ENCODE measurements around the gene EPB42. TPM values are rescaled to one million over a fixed set of nuclear protein-coding genes. Genes with fewer than 3 reads are reported as not detected.

Gene EPB42
- 1 to 10 TPM in 1 of 5 donors, not detected in 4; 1.3 TPM for total RNA-seq
- polyA plus RNA-seq, result not detected
- long read RNA-seq, donor 1, result 0 reads
- long read RNA-seq, donor 2, result 0 reads
- long read RNA-seq, donor 3, result 0 reads
- long read RNA-seq, donor 4, result 0 reads
- long read RNA-seq, donor 5, result 0 reads
- long read RNA-seq, donor 6, partial matches to known transcripts, result 0 of 1 reads
- long read RNA-seq, donor 6, other reads (novel, unspliced or antisense), result 0 of 1 reads
- long read RNA-seq, donor 7, result 0 reads
- long read RNA-seq, donor 8, result 0 reads
- long read RNA-seq, donor 9, result 0 reads
- long read RNA-seq, donor 10, result 0 reads

- TF ChIP-seq, protein P1, sequence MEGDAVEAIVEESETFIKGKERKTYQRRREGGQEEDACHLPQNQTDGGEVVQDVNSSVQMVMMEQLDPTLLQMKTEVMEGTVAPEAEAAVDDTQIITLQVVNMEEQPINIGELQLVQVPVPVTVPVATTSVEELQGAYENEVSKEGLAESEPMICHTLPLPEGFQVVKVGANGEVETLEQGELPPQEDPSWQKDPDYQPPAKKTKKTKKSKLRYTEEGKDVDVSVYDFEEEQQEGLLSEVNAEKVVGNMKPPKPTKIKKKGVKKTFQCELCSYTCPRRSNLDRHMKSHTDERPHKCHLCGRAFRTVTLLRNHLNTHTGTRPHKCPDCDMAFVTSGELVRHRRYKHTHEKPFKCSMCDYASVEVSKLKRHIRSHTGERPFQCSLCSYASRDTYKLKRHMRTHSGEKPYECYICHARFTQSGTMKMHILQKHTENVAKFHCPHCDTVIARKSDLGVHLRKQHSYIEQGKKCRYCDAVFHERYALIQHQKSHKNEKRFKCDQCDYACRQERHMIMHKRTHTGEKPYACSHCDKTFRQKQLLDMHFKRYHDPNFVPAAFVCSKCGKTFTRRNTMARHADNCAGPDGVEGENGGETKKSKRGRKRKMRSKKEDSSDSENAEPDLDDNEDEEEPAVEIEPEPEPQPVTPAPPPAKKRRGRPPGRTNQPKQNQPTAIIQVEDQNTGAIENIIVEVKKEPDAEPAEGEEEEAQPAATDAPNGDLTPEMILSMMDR (IDR thresholded peaks at IDR 0.05), result no peak
- no peak for TF ChIP-seq POLR2AphosphoS5 (IDR thresholded peaks at IDR 0.05)
- no peak for TF ChIP-seq EP300 (IDR thresholded peaks at IDR 0.05)
- no peak for TF ChIP-seq POLR2A (IDR thresholded peaks at IDR 0.05)
- Histone ChIP-seq H3K27ac (no peak within 1 kb of the TSS), H3K9me3 (no peaks in the 10 kb centered on the region), H3K36me3 (no peaks in the 10 kb centered on the region), H3K4me3 (no peak within 1 kb of the TSS), H3K27me3 (peaks cover 0 to 15% (median 0%) of the 10 kb centered on the region in 3 donors), H3K4me1 (no peaks in the 10 kb centered on the region)
- WGBS, 5 donors, result 34 to 62% (median 56%) methylated on average over 3 of the region's 3 CpGs
- intact Hi-C loops (cut with DNase I; ENCODE audit: low total_unique reads), result no loop called here
- DNase-seq, result no peak
Observed at GRCh38 chr15:43220991-43221403, at the start of gene EPB42. TSS of gene EPB42 (minus strand) at chr15:43221018. CDS start at chr15:43220825, 193 bp downstream.

DNA sequence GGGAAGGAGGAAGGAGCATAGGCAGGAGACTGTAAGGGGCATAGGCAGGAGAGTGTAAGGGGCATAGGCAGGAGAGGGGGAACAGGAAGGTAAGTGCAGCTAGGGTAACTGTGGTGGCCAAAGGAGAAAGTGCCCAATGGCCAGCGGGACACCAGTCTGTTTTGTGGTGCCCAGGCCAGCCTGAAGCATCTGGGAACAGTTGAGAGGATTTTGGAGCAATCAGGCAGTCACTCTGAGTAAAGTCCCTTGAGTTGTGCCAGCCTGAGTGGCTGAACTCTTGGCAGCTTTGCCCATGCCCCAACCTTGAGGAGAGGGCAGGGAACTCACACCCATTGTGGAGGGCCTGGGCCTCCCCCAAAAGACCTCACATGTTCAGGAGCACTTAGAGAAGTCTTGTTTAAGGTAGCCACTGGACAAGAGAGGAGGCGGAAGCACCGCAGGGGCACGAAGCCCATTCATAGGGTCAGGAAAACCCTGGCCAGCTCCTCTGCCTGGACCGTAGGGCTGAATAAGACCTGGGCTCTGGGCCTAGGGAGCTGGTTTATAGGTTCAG lies 49.4 kb upstream of the EPB42 start:
- TF ChIP-seq, protein P1 (IDR thresholded peaks at IDR 0.05), result no peak
- no peak for TF ChIP-seq POLR2A (IDR thresholded peaks at IDR 0.05)
- no peak for TF ChIP-seq POLR2AphosphoS5 (IDR thresholded peaks at IDR 0.05)
- no peak for TF ChIP-seq EP300 (IDR thresholded peaks at IDR 0.05)
- WGBS, 5 donors, result 67 to 91% (median 84%) methylated on average over 3 to 5 of the region's 5 CpGs
- H3K27me3 ChIP-seq, result peaks cover 0 to 56% (median 8%) of the 10 kb centered on the region in 3 donors
- intact Hi-C loops (cut with DNase I; ENCODE audit: low total_unique reads), result no loop called here
- H3K4me3 ChIP-seq, result no peak overlapping the region
- H3K4me1 ChIP-seq, result no peaks in the 10 kb centered on the region
- no peaks in the 10 kb centered on the region for H3K36me3 ChIP-seq
- DNase-seq, result no peak
- peaks cover 0 to 7% (median 0%) of the 10 kb centered on the region in 4 donors for H3K9me3 ChIP-seq
- no peak overlapping the region for H3K27ac ChIP-seq

GRCh38 chr15:43268111-43269105 lies 47.6 kb upstream of the EPB42 start:
- TF ChIP-seq EP300 (IDR thresholded peaks at IDR 0.05) (no peak), POLR2AphosphoS5 (IDR thresholded peaks at IDR 0.05) (no peak), POLR2A (IDR thresholded peaks at IDR 0.05) (no peak)
- TF ChIP-seq, protein P1 (IDR thresholded peaks at IDR 0.05), result no peak
- Histone ChIP-seq H3K27ac (no peak overlapping the region), H3K36me3 (no peaks in the 10 kb centered on the region), H3K4me1 (no peaks in the 10 kb centered on the region), H3K9me3 (peaks cover 0 to 7% (median 0%) of the 10 kb centered on the region in 4 donors), H3K27me3 (peaks cover 0 to 49% (median 4%) of the 10 kb centered on the region in 3 donors), H3K4me3 (no peak overlapping the region)
- intact Hi-C loops (cut with DNase I; ENCODE audit: low total_unique reads), result no loop called here
- no peak for DNase-seq
- 47 to 67% (median 59%) methylated on average over 11 of the region's 11 CpGs for WGBS, 5 donors

GRCh38 chr15:43267439-43267838 lies 46.6 kb upstream of the EPB42 start:
- Histone ChIP-seq H3K4me3 (no peak overlapping the region), H3K27me3 (peaks cover 0 to 45% (median 4%) of the 10 kb centered on the region in 3 donors), H3K36me3 (no peaks in the 10 kb centered on the region), H3K4me1 (no peaks in the 10 kb centered on the region), H3K27ac (no peak overlapping the region), H3K9me3 (peaks cover 0 to 6% (median 0%) of the 10 kb centered on the region in 4 donors)
- no peak for TF ChIP-seq EP300 (IDR thresholded peaks at IDR 0.05)
- TF ChIP-seq POLR2AphosphoS5 (IDR thresholded peaks at IDR 0.05), result no peak
- TF ChIP-seq POLR2A (IDR thresholded peaks at IDR 0.05), result no peak
- TF ChIP-seq, protein P1 (IDR thresholded peaks at IDR 0.05), result no peak
- intact Hi-C loops (cut with DNase I; ENCODE audit: low total_unique reads), result no loop called here
- WGBS, 5 donors, result 70 to 91% (median 86%) methylated on average over 2 of the region's 2 CpGs
- no peak for DNase-seq

All from stomach (tissue), 19 donors.